ENCODE results near the gene LPIN3. TPM values are rescaled to one million over a fixed set of nuclear protein-coding genes. Genes with fewer than 3 reads are reported as not detected.

Gene LPIN3
- total RNA-seq, 1 experiment from 2014 or later, result 27.9 TPM

GRCh38 chr20:41370176-41370575, 29.6 kb downstream of the LPIN3 start:
- Histone ChIP-seq H3K4me2 (ENCODE audit: low read length) (no peak overlapping the region), H3K4me1 (ENCODE audit: insufficient read depth, low read length) (no peaks in the 10 kb centered on the region), H3K79me2 (ENCODE audit: low read length) (no peaks in the 10 kb centered on the region), H3K4me3 (ENCODE audit: low read length) (no peak overlapping the region), H3K27me3 (ENCODE audit: low read length) (peaks cover 33% of the 10 kb centered on the region), H3K9me3 (ENCODE audit: low read length) (no peaks in the 10 kb centered on the region), H2AFZ (ENCODE audit: low read length) (no peak overlapping the region), H3K9ac (ENCODE audit: low read length) (no peak overlapping the region), H3K27ac (ENCODE audit: low read length) (no peak overlapping the region), H3K9me2 (replicated peaks; ENCODE audit: low read length) (no peaks in the 10 kb centered on the region), H3K36me3 (ENCODE audit: low read depth, low read length) (no peaks in the 10 kb centered on the region), H3F3A (ENCODE audit: low read length, unreplicated experiment) (no peaks in the 10 kb centered on the region), H4K20me1 (ENCODE audit: low read length) (no peaks in the 10 kb centered on the region)
- POLR2A ChIA-PET (ENCODE audit: unreplicated experiment), result no interaction called here
- no TSS peak for BruUV-seq (replicated peaks)
- TF ChIP-seq CTCF (conservative IDR thresholded peaks at IDR 0.05; ENCODE audit: low read depth, low read length) (no peak), EZH2phosphoT487 (IDR thresholded peaks at IDR 0.05; ENCODE audit: borderline replicate concordance, low read length) (no peak), EZH2 (IDR thresholded peaks at IDR 0.05; ENCODE audit: low read length, unreplicated experiment) (no peak)
- CTCF ChIA-PET, result no interaction called here
- ATAC-seq, result no peak
- intact Hi-C loops (cut with micrococcal nuclease), result no loop called here
- no peak for DNase-seq

GRCh38 chr20:41371371-41371770, 30.8 kb downstream of the LPIN3 start:
- H3K9ac ChIP-seq (ENCODE audit: low read length), result no peak overlapping the region
- H3K27ac ChIP-seq (ENCODE audit: low read length), result no peak overlapping the region
- H3K4me3 ChIP-seq (ENCODE audit: low read length), result no peak overlapping the region
- H2AFZ ChIP-seq (ENCODE audit: low read length), result no peak overlapping the region
- no peaks in the 10 kb centered on the region for H3K9me2 ChIP-seq (replicated peaks; ENCODE audit: low read length)
- POLR2A ChIA-PET (ENCODE audit: unreplicated experiment), result no interaction called here
- H3F3A ChIP-seq (ENCODE audit: low read length, unreplicated experiment), result no peaks in the 10 kb centered on the region
- no peaks in the 10 kb centered on the region for H3K36me3 ChIP-seq (ENCODE audit: low read depth, low read length)
- H3K79me2 ChIP-seq (ENCODE audit: low read length), result no peaks in the 10 kb centered on the region
- no peaks in the 10 kb centered on the region for H3K9me3 ChIP-seq (ENCODE audit: low read length)
- peaks cover 23% of the 10 kb centered on the region for H3K27me3 ChIP-seq (ENCODE audit: low read length)
- H3K4me1 ChIP-seq (ENCODE audit: insufficient read depth, low read length), result no peaks in the 10 kb centered on the region
- DNase-seq (no peak), ATAC-seq (no peak)
- no peak overlapping the region for H3K4me2 ChIP-seq (ENCODE audit: low read length)
- TF ChIP-seq EZH2phosphoT487 (IDR thresholded peaks at IDR 0.05; ENCODE audit: borderline replicate concordance, low read length) (no peak), CTCF (conservative IDR thresholded peaks at IDR 0.05; ENCODE audit: low read depth, low read length) (no peak), EZH2 (IDR thresholded peaks at IDR 0.05; ENCODE audit: low read length, unreplicated experiment) (no peak)
- intact Hi-C loops (cut with micrococcal nuclease), result no loop called here
- no peaks in the 10 kb centered on the region for H4K20me1 ChIP-seq (ENCODE audit: low read length)
- CTCF ChIA-PET, result no interaction called here
- BruUV-seq (replicated peaks), result no TSS peak

- Histone ChIP-seq H3K4me1 (ENCODE audit: insufficient read depth, low read length) (no peaks in the 10 kb centered on the region), H3K36me3 (ENCODE audit: low read depth, low read length) (no peaks in the 10 kb centered on the region), H3K27me3 (ENCODE audit: low read length) (peaks cover 22% of the 10 kb centered on the region), H3K9me3 (ENCODE audit: low read length) (no peaks in the 10 kb centered on the region), H4K20me1 (ENCODE audit: low read length) (no peaks in the 10 kb centered on the region), H3K4me2 (ENCODE audit: low read length) (no peak overlapping the region), H2AFZ (ENCODE audit: low read length) (no peak overlapping the region), H3K27ac (ENCODE audit: low read length) (no peak overlapping the region), H3K9me2 (replicated peaks; ENCODE audit: low read length) (no peaks in the 10 kb centered on the region), H3K79me2 (ENCODE audit: low read length) (no peaks in the 10 kb centered on the region), H3F3A (ENCODE audit: low read length, unreplicated experiment) (no peaks in the 10 kb centered on the region), H3K9ac (ENCODE audit: low read length) (no peak overlapping the region), H3K4me3 (ENCODE audit: low read length) (no peak overlapping the region)
- intact Hi-C loops (cut with micrococcal nuclease), result no loop called here
- ChIA-PET CTCF (no interaction called here), POLR2A (ENCODE audit: unreplicated experiment) (no interaction called here)
- TF ChIP-seq EZH2phosphoT487 (IDR thresholded peaks at IDR 0.05; ENCODE audit: borderline replicate concordance, low read length) (no peak), CTCF (conservative IDR thresholded peaks at IDR 0.05; ENCODE audit: low read depth, low read length) (no peak), EZH2 (IDR thresholded peaks at IDR 0.05; ENCODE audit: low read length, unreplicated experiment) (no peak)
- no peak for ATAC-seq
- DNase-seq, result no peak
- no TSS peak for BruUV-seq (replicated peaks)
These were observed 32.7 kb downstream of the LPIN3 start for GRCh38 chr20:41373251-41373783.

Measured in PC-3 (cell line).